ENCODE data around the gene SCARB1.

Gene SCARB1

GRCh38 chr12:124756166-124756565 lies 107.5 kb downstream of the SCARB1 start:
- Histone ChIP-seq H3K4me1 (ENCODE audit: low read length) (peaks cover 16% of the 10 kb centered on the region), H3K27ac (ENCODE audit: low read length) (no peak overlapping the region), H3K36me3 (replicated peaks; ENCODE audit: insufficient read depth, low read length) (no peaks in the 10 kb centered on the region), H3K4me2 (ENCODE audit: low read depth, low read length) (no peak overlapping the region), H4K20me1 (ENCODE audit: insufficient read depth, low read length) (no peaks in the 10 kb centered on the region), H3K79me2 (ENCODE audit: low read length) (no peaks in the 10 kb centered on the region), H3K9me3 (replicated peaks; ENCODE audit: insufficient read depth, low read length) (no peaks in the 10 kb centered on the region), H3K9me2 (replicated peaks; ENCODE audit: insufficient read depth, low read length) (no peaks in the 10 kb centered on the region), H3K9ac (ENCODE audit: low read length) (no peak overlapping the region), H2AFZ (ENCODE audit: low read length) (no peak overlapping the region), H3F3A (ENCODE audit: insufficient read depth, low read length) (peaks cover 11% of the 10 kb centered on the region), H3K4me3 (ENCODE audit: low read length) (no peak overlapping the region), H3K27me3 (replicated peaks; ENCODE audit: insufficient read depth, low read length) (no peaks in the 10 kb centered on the region)
- DNase-seq: no peak
- TF ChIP-seq EZH2 (optimal IDR thresholded peaks at IDR 0.05; ENCODE audit: low read depth, low read length): no peak
- TF ChIP-seq EZH2phosphoT487 (IDR thresholded peaks at IDR 0.05; ENCODE audit: low read length): no peak
- TF ChIP-seq, protein P1, sequence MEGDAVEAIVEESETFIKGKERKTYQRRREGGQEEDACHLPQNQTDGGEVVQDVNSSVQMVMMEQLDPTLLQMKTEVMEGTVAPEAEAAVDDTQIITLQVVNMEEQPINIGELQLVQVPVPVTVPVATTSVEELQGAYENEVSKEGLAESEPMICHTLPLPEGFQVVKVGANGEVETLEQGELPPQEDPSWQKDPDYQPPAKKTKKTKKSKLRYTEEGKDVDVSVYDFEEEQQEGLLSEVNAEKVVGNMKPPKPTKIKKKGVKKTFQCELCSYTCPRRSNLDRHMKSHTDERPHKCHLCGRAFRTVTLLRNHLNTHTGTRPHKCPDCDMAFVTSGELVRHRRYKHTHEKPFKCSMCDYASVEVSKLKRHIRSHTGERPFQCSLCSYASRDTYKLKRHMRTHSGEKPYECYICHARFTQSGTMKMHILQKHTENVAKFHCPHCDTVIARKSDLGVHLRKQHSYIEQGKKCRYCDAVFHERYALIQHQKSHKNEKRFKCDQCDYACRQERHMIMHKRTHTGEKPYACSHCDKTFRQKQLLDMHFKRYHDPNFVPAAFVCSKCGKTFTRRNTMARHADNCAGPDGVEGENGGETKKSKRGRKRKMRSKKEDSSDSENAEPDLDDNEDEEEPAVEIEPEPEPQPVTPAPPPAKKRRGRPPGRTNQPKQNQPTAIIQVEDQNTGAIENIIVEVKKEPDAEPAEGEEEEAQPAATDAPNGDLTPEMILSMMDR (IDR thresholded peaks at IDR 0.05; ENCODE audit: low read length): no peak

DNA sequence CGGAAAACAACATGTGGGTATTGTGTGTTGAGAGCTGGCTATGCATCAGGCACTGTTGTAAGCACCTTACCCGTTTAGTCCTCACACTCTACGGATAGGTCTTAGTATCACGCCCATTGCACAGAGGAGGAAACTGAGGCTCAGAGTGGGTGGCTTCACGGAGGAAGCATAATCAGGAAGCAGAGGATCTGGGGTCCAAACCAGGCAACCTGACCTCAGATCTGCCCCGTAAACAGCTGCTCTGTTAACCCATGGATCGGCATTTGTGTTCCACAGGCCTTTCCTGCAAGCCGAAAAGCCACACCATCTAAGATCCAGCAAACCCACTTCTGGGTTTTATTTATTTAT lies 107.9 kb downstream of the SCARB1 start:
- peak overlapping the region; percentile 66; the same call in 1 of the 2 replicates for H3K4me2 ChIP-seq (ENCODE audit: low read depth, low read length)
- TF ChIP-seq, protein P1 (IDR thresholded peaks at IDR 0.05; ENCODE audit: low read length): no peak
- TF ChIP-seq EZH2 (optimal IDR thresholded peaks at IDR 0.05; ENCODE audit: low read depth, low read length) (no peak), EZH2phosphoT487 (IDR thresholded peaks at IDR 0.05; ENCODE audit: low read length) (no peak)
- H3F3A ChIP-seq (ENCODE audit: insufficient read depth, low read length): peaks cover 11% of the 10 kb centered on the region
- peaks cover 16% of the 10 kb centered on the region for H3K4me1 ChIP-seq (ENCODE audit: low read length)
- no peaks in the 10 kb centered on the region for H3K36me3 ChIP-seq (replicated peaks; ENCODE audit: insufficient read depth, low read length)
- H3K27ac ChIP-seq (ENCODE audit: low read length): peak overlapping the region; percentile 63; the same call in 1 of the 2 replicates
- no peak overlapping the region for H3K9ac ChIP-seq (ENCODE audit: low read length)
- no peaks in the 10 kb centered on the region for H3K27me3 ChIP-seq (replicated peaks; ENCODE audit: insufficient read depth, low read length)
- H4K20me1 ChIP-seq (ENCODE audit: insufficient read depth, low read length): no peaks in the 10 kb centered on the region
- DNase-seq: no peak
- H3K9me3 ChIP-seq (replicated peaks; ENCODE audit: insufficient read depth, low read length): no peaks in the 10 kb centered on the region
- H2AFZ ChIP-seq (ENCODE audit: low read length): no peak overlapping the region
- no peaks in the 10 kb centered on the region for H3K79me2 ChIP-seq (ENCODE audit: low read length)
- H3K4me3 ChIP-seq (ENCODE audit: low read length): no peak overlapping the region
- no peaks in the 10 kb centered on the region for H3K9me2 ChIP-seq (replicated peaks; ENCODE audit: insufficient read depth, low read length)

- TF ChIP-seq, protein P1 (IDR thresholded peaks at IDR 0.05; ENCODE audit: low read length): no peak
- no peak for TF ChIP-seq EZH2phosphoT487 (IDR thresholded peaks at IDR 0.05; ENCODE audit: low read length)
- no peak for TF ChIP-seq EZH2 (optimal IDR thresholded peaks at IDR 0.05; ENCODE audit: low read depth, low read length)
- H3K9me3 ChIP-seq (replicated peaks; ENCODE audit: insufficient read depth, low read length): no peaks in the 10 kb centered on the region
- 0 out of 2 replicates have a peak overlapping the region, but pooled peaks have one; percentile 13 for H3K9ac ChIP-seq (ENCODE audit: low read length)
- peak overlapping the region; percentile 72 for H2AFZ ChIP-seq (ENCODE audit: low read length)
- peaks cover 11% of the 10 kb centered on the region for H3F3A ChIP-seq (ENCODE audit: insufficient read depth, low read length)
- no peaks in the 10 kb centered on the region for H4K20me1 ChIP-seq (ENCODE audit: insufficient read depth, low read length)
- no peaks in the 10 kb centered on the region for H3K36me3 ChIP-seq (replicated peaks; ENCODE audit: insufficient read depth, low read length)
- no peaks in the 10 kb centered on the region for H3K9me2 ChIP-seq (replicated peaks; ENCODE audit: insufficient read depth, low read length)
- H3K4me2 ChIP-seq (ENCODE audit: low read depth, low read length): peak overlapping the region; percentile 66
- no peak overlapping the region for H3K4me3 ChIP-seq (ENCODE audit: low read length)
- H3K27me3 ChIP-seq (replicated peaks; ENCODE audit: insufficient read depth, low read length): no peaks in the 10 kb centered on the region
- H3K4me1 ChIP-seq (ENCODE audit: low read length): peaks cover 16% of the 10 kb centered on the region
- DNase-seq: peak; percentile 68
- no peaks in the 10 kb centered on the region for H3K79me2 ChIP-seq (ENCODE audit: low read length)
- peak overlapping the region; percentile 63; the same call in 1 of the 2 replicates for H3K27ac ChIP-seq (ENCODE audit: low read length)
Measured at GRCh38 chr12:124754949-124755800, 108.5 kb downstream of the SCARB1 start.
